H1 (cell line): ENCODE measurements around the gene APOBEC3F. TPM values are rescaled to one million over a fixed set of nuclear protein-coding genes. Genes with fewer than 3 reads are reported as not detected.

ENCODE experiments used
- CTCF ChIA-PET: fragments of 300-600 bp; sonication (Branson Sonifier 250); formaldehyde crosslinking; loops from one replicate; lab custom pipeline; 2021; ENCODE audit not compliant: partially characterized antibody; lab: Charles Lee
- POLR2A ChIA-PET: fragments of 300-600 bp; sonication (Branson Sonifier 250); formaldehyde crosslinking; loops from one replicate; lab custom pipeline; 2021; ENCODE audit warnings: inconsistent platforms; ENCODE audit not compliant: partially characterized antibody; lab: Charles Lee
- DNase-seq, 2 experiments: peaks; one replicate each; pipeline versions ENCODE4 v3.0.0 to v3.0.0-alpha.2; 2010 to 2022; ENCODE audit warnings: low spot score in 2 of 2, low read depth in 1 of 2, mixed read lengths in 1 of 2
- FAIRE-seq: peaks from 2 replicates; lab custom pipeline; 2011; peaks lifted over from hg19 to GRCh38; lab: Jason Lieb, UNC
- H2AFZ ChIP-seq: 2 replicates; pipeline ENCODE4 v1.8.1; 2012; ENCODE audit warnings: low read length, inconsistent platforms
- H2AK5ac ChIP-seq: 2 replicates; pipeline ENCODE4 v1.6.1; 2013; ENCODE audit warnings: low read depth, low read length
- H2BK120ac ChIP-seq: replicated peaks from 2 replicates; pipeline ENCODE3; 2013; ENCODE audit warnings: low read depth, low read length, inconsistent platforms
- H2BK12ac ChIP-seq: 2 replicates; pipeline ENCODE4 v1.6.1; 2013; ENCODE audit warnings: low read depth, low read length
- H2BK15ac ChIP-seq: 2 replicates; pipeline ENCODE4 v1.6.1; 2013; ENCODE audit warnings: low read length
- H2BK20ac ChIP-seq: 2 replicates; pipeline ENCODE4 v1.6.1; 2013; ENCODE audit warnings: low read length
- H2BK5ac ChIP-seq: 2 replicates; pipeline ENCODE4 v1.6.1; 2013; ENCODE audit warnings: low read depth, low read length
- H3K14ac ChIP-seq: 2 replicates; pipeline ENCODE4 v1.6.1; 2013; ENCODE audit warnings: inconsistent platforms; ENCODE audit not compliant: insufficient read length
- H3K18ac ChIP-seq: 2 replicates; pipeline ENCODE4 v1.6.1; 2013; ENCODE audit warnings: low read length; ENCODE audit errors: extremely low read depth
- H3K23ac ChIP-seq: 2 replicates; pipeline ENCODE4 v1.6.1; 2013; ENCODE audit warnings: inconsistent platforms; ENCODE audit not compliant: insufficient read length
- H3K23me2 ChIP-seq: 2 replicates; pipeline ENCODE4 v1.6.1; 2013; ENCODE audit warnings: low read depth, low read length
- H3K27ac ChIP-seq: 2 replicates; pipeline ENCODE4 v1.6.1; 2011; ENCODE audit warnings: low read depth, low read length, inconsistent platforms
- H3K27me3 ChIP-seq, 4 experiments: replicated peaks in 1 of 4; 1 replicate in 1 of 4; 2 replicates in 3 of 4; pipeline versions ENCODE4 v1.6.1 to v1.8.1; 2011 to 2013; ENCODE audit warnings: low read length in 3 of 4, mild to moderate bottlenecking in 3 of 4, inconsistent platforms in 2 of 4, mixed read lengths in 2 of 4, moderate library complexity in 1 of 4; ENCODE audit not compliant: control insufficient read depth in 3 of 4, insufficient read depth in 3 of 4; ENCODE audit errors: extremely low read depth in 1 of 4
- H3K36me3 ChIP-seq, 4 experiments: 2 replicates each; pipeline versions ENCODE4 v1.6.1 to v1.8.1; 2011 to 2013; ENCODE audit warnings: mild to moderate bottlenecking in 4 of 4, low read length in 3 of 4, moderate library complexity in 2 of 4, control low read depth in 1 of 4, inconsistent platforms in 1 of 4; ENCODE audit not compliant: insufficient read depth in 4 of 4, control insufficient read depth in 2 of 4
- H3K4ac ChIP-seq: replicated peaks from 2 replicates; pipeline ENCODE3; 2013; ENCODE audit warnings: low read length, low read depth, mixed read lengths, inconsistent platforms; ENCODE audit not compliant: insufficient read length
- H3K4me1 ChIP-seq, 4 experiments: replicated peaks in 1 of 4; 1 replicate in 1 of 4; 2 replicates in 3 of 4; pipeline versions ENCODE4 v1.6.1 to v1.8.1; 2011 to 2013; ENCODE audit warnings: low read length in 3 of 4, inconsistent platforms in 2 of 4, mixed read lengths in 1 of 4; ENCODE audit not compliant: insufficient read depth in 4 of 4, control insufficient read depth in 3 of 4
- H3K4me2 ChIP-seq, 2 experiments: 2 replicates each; pipeline versions ENCODE4 v1.6.1 to v1.8.1; 2011 to 2013; ENCODE audit warnings: low read depth in 2 of 2, low read length in 2 of 2, control low read depth in 1 of 2, inconsistent platforms in 1 of 2, mild to moderate bottlenecking in 1 of 2; ENCODE audit not compliant: insufficient read depth in 1 of 2
- H3K4me3 ChIP-seq, 4 experiments: fragments of 200-600, 300-600 bp in 1 of 4; sonication (generic), shearing (Covaris generic), sonication (Bioruptor Twin) in 1 of 4; 2 replicates each; pipeline versions ENCODE4 v1.5.1 to v1.8.1; 2011 to 2016; ENCODE audit warnings: low read length in 4 of 4, low read depth in 3 of 4, control low read depth in 2 of 4, inconsistent platforms in 2 of 4, mild to moderate bottlenecking in 2 of 4, mixed read lengths in 1 of 4, moderate library complexity in 1 of 4; ENCODE audit not compliant: insufficient read depth in 2 of 4; ENCODE audit errors: extremely low read depth in 1 of 4
- H3K56ac ChIP-seq: replicated peaks from 2 replicates; pipeline ENCODE3; 2013; ENCODE audit warnings: low read depth, mild to moderate bottlenecking, mixed read lengths, low read length, inconsistent platforms; ENCODE audit not compliant: insufficient read length
- H3K79me1 ChIP-seq: 2 replicates; pipeline ENCODE4 v1.6.1; 2013; ENCODE audit warnings: low read depth, low read length, control low read depth
- H3K79me2 ChIP-seq, 2 experiments: 2 replicates each; pipeline versions ENCODE4 v1.6.1 to v1.8.1; 2012 to 2013; ENCODE audit warnings: low read length in 2 of 2, mild to moderate bottlenecking in 2 of 2, inconsistent platforms in 1 of 2; ENCODE audit not compliant: insufficient read depth in 2 of 2, control insufficient read depth in 1 of 2
- H3K9ac ChIP-seq, 4 experiments: replicated peaks in 1 of 4; 1 replicate in 1 of 4; 2 replicates in 3 of 4; pipeline versions ENCODE4 v1.6.1 to v1.8.1; 2011 to 2013; ENCODE audit warnings: low read depth in 3 of 4, low read length in 3 of 4, control low read depth in 2 of 4, mild to moderate bottlenecking in 2 of 4, moderate library complexity in 2 of 4, inconsistent platforms in 1 of 4; ENCODE audit errors: extremely low read depth in 1 of 4
- H3K9me3 ChIP-seq, 2 experiments: 2 replicates each; pipeline versions ENCODE4 v1.6.1 to v1.8.1; 2012 to 2013; ENCODE audit warnings: mild to moderate bottlenecking in 2 of 2, moderate library complexity in 2 of 2, control low read depth in 1 of 2, inconsistent platforms in 1 of 2, low read depth in 1 of 2, low read length in 1 of 2, mixed read lengths in 1 of 2; ENCODE audit not compliant: insufficient read depth in 2 of 2
- H4K20me1 ChIP-seq, 2 experiments: replicated peaks in 1 of 2; 2 replicates each; pipeline versions ENCODE3 to v1.8.1; 2011 to 2013; ENCODE audit warnings: inconsistent platforms in 2 of 2, low read length in 2 of 2, mild to moderate bottlenecking in 1 of 2; ENCODE audit not compliant: insufficient read depth in 2 of 2, control insufficient read depth in 1 of 2
- H4K5ac ChIP-seq: 2 replicates; pipeline ENCODE4 v1.6.1; 2013; ENCODE audit warnings: low read length, low read depth, mixed read lengths, inconsistent platforms; ENCODE audit not compliant: insufficient read length
- H4K8ac ChIP-seq: 2 replicates; pipeline ENCODE4 v1.8.0; 2013; ENCODE audit warnings: mild to moderate bottlenecking, moderate library complexity, low read length, inconsistent platforms; ENCODE audit not compliant: insufficient read depth; ENCODE audit errors: extremely low read depth
- H4K91ac ChIP-seq: replicated peaks from 2 replicates; pipeline ENCODE3; 2013; ENCODE audit warnings: low read length, mixed read lengths, inconsistent platforms; ENCODE audit not compliant: insufficient read length
- ASH2L ChIP-seq: fragments of 200-600, 300-600 bp; sonication (generic); IDR thresholded peaks from one replicate; pipeline ENCODE4 v1.7.1; 2017; ENCODE audit warnings: low read length
- CTCF ChIP-seq, 3 experiments: IDR thresholded peaks; 1 replicate in 2 of 3; 2 replicates in 1 of 3; pipeline versions ENCODE4 v1.5.1 to v1.6.1; 2011; ENCODE audit warnings: low read length in 3 of 3, mild to moderate bottlenecking in 3 of 3, inconsistent platforms in 2 of 3, low read depth in 1 of 3, moderate library complexity in 1 of 3; ENCODE audit not compliant: insufficient read depth in 1 of 3; ENCODE audit errors: control extremely low read depth in 1 of 3
- GTF2F1 ChIP-seq: IDR thresholded peaks from 2 replicates; pipeline ENCODE4 v1.6.1; 2012; ENCODE audit warnings: low read depth, low read length, improper control_type of control experiment, borderline replicate concordance
- KDM1A ChIP-seq: fragments of 200-600, 300-600 bp; sonication (generic); IDR thresholded peaks from 2 replicates; pipeline ENCODE4 v1.7.1; 2016; ENCODE audit warnings: mild to moderate bottlenecking, low read length, borderline replicate concordance
- RNF2 ChIP-seq: fragments of 200-900, 300-1000 bp; sonication (generic); IDR thresholded peaks from 2 replicates; pipeline ENCODE4 v1.7.1; 2016; ENCODE audit warnings: borderline replicate concordance, low read depth, mild to moderate bottlenecking, antibody characterized with exemption, low read length; ENCODE audit not compliant: poor library complexity, severe bottlenecking; ENCODE audit errors: missing control alignments
- SP1 ChIP-seq: IDR thresholded peaks from 2 replicates; pipeline ENCODE4 v1.6.1; 2011; ENCODE audit warnings: low read depth, low read length
- SP4 ChIP-seq: IDR thresholded peaks from 2 replicates; pipeline ENCODE4 v1.6.1; 2012; ENCODE audit warnings: low read length, inconsistent platforms
- TAF1 ChIP-seq: IDR thresholded peaks from 2 replicates; pipeline ENCODE4 v1.6.1; 2011; ENCODE audit warnings: mild to moderate bottlenecking, low read depth, low read length
- WGBS, 2 experiments: shearing (Covaris generic) in 1 of 2; methylation state at CpG; one replicate each; pipeline versions ENCODE4 v1.1.6 to v1.1.7; 2013 to 2015; ENCODE audit warnings: low lambda C conversion rate in 2 of 2, mixed read lengths in 2 of 2, inconsistent platforms in 1 of 2, low coverage in 1 of 2, missing lambda C conversion rate in 1 of 2; ENCODE audit not compliant: insufficient replicate concordance in 2 of 2, insufficient coverage in 1 of 2, insufficient read length in 1 of 2; ENCODE audit errors: extremely low coverage in 1 of 2, missing lambda C conversion rate in 1 of 2; 5-methylcytosine and 5-hydroxymethylcytosine counted together
- polyA plus RNA-seq, 7 experiments: library from polyadenylated mRNA; depleted of rRNA in 3 of 7; stranded (reverse) in 5 of 7; unstranded in 2 of 7; fragments of >200 nt in 5 of 7; fragments of 200-250 nt in 2 of 7; gene quantifications; 1 replicate in 5 of 7; 2 replicates in 1 of 7; 4 replicates in 1 of 7; pipeline versions ENCODE4 v1.2.1 to v1.2.3, GENCODE V29; 2011 to 2013; ENCODE audit warnings: missing spikeins in 2 of 7, mixed read lengths in 2 of 7
- total RNA-seq: library from RNA; stranded (reverse); fragmentation: NEBNext Ultra II Directional; extraction: Animal tissue kit (Norgen Biotek cat#: 25700); gene quantifications from 2 replicates; pipeline ENCODE4 v1.2.1, GENCODE V29; 2021
- TF ChIP-seq, protein P1 (sequence below): IDR thresholded peaks from 2 replicates; pipeline ENCODE4 v1.6.1; 2012; ENCODE audit warnings: inconsistent platforms

APOBEC3F gene
- total and polyA plus RNA-seq, 2 of the 8 experiments (the other 6 are each of a cell fraction or from before 2014, with no cell fraction given): 4.0 to 7.3 TPM

- H3K23me2 ChIP-seq: peaks cover 7% of the 10 kb centered on the region; the same call in 1 of the 2 replicates
- H2BK20ac ChIP-seq: no peak overlapping the region; the same call in 1 of the 2 replicates
- no peak overlapping the region for H3K9ac ChIP-seq
- CTCF ChIA-PET: interaction anchor here (1.1 to 1.4 kb wide), 3 partner anchors 19 to 47 kb away, joined by 3 to 5 read pairs (median 4); no protein-coding TSS in a partner anchor
- H3K4ac ChIP-seq: no peak overlapping the region
- H4K20me1 ChIP-seq: no peaks in the 10 kb centered on the region
- no peaks in the 10 kb centered on the region for H3K27me3 ChIP-seq
- peak overlapping the region; percentile 25 for H4K91ac ChIP-seq
- H3K18ac ChIP-seq: no peak overlapping the region
- H3K23ac ChIP-seq: no peak overlapping the region
- H3K56ac ChIP-seq: no peak overlapping the region
- H2BK15ac ChIP-seq: peak overlapping the region; percentile 72; the same call in 1 of the 2 replicates
- 0 out of 2 replicates have a peak overlapping the region, but pooled peaks have one; percentile 50 for H2BK12ac ChIP-seq
- H3K27ac ChIP-seq: no peak overlapping the region
- POLR2A ChIA-PET: interaction anchor here (0.6 to 0.9 kb wide), 3 partner anchors 14 to 498 kb away, joined by 3 to 4 read pairs (median 3); no protein-coding TSS in a partner anchor
- H2BK120ac ChIP-seq: no peak overlapping the region
- FAIRE-seq (no peak), DNase-seq (no peak)
- peaks cover 0 to 13% of the 10 kb centered on the region in 2 experiments; a peak in 2 of 4 replicates for H3K79me2 ChIP-seq
- H4K5ac ChIP-seq: no peak overlapping the region
- H3K4me2 ChIP-seq: peak overlapping the region; percentile 21 to 65; a peak in 2 of 4 replicates
- WGBS, 2 experiments: 82% methylated on average over 7 of the region's 9 CpGs; no CpG with 5 or more reads in 1 of the 2 experiments
- no peak overlapping the region for H3K4me3 ChIP-seq
- H2BK5ac ChIP-seq: no peak overlapping the region
- H3K14ac ChIP-seq: no peak overlapping the region
- H3K4me1 ChIP-seq: peaks cover 0 to 26% (median 19%) of the 10 kb centered on the region in 4 experiments; a peak in 6 of 7 replicates
- H2AFZ ChIP-seq: no peak overlapping the region
- H3K36me3 ChIP-seq: peaks cover 0 to 2% (median 0%) of the 10 kb centered on the region in 4 experiments; a peak in 2 of 8 replicates
- 0 out of 2 replicates have a peak overlapping the region, but pooled peaks have one; percentile 39 for H2AK5ac ChIP-seq
- no peak overlapping the region for H4K8ac ChIP-seq
- H3K79me1 ChIP-seq: 0 out of 2 replicates have a peak, but pooled peaks cover 2% of the 10 kb centered on the region
- H3K9me3 ChIP-seq: no peaks in the 10 kb centered on the region
- TF ChIP-seq SP4: no peak
- TF ChIP-seq, protein P1, sequence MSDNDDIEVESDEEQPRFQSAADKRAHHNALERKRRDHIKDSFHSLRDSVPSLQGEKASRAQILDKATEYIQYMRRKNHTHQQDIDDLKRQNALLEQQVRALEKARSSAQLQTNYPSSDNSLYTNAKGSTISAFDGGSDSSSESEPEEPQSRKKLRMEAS: no peak
- no peak for TF ChIP-seq TAF1
- TF ChIP-seq SP1: no peak
- no peak for TF ChIP-seq GTF2F1
- no peak for TF ChIP-seq RNF2
- TF ChIP-seq KDM1A: no peak
- TF ChIP-seq CTCF (IDR thresholded peaks at IDR 0.05; ENCODE audit: control extremely low read depth in 1 of 3, insufficient read depth in 1 of 3, low read depth in 1 of 3, low read length in 3 of 3): no peak
- TF ChIP-seq ASH2L: no peak
Observed at GRCh38 chr22:39021552-39022250, 19.0 kb upstream of the APOBEC3F start.
